Pancreas (tissue), 10 donors: ENCODE data around the gene EDEM2. TPM values are rescaled to one million over a fixed set of nuclear protein-coding genes. Genes with fewer than 3 reads are reported as not detected.
A peak's percentile ranks its signal among the peaks of the same experiment; 100 is the strongest.
"Not testable (repeated sequence)": the region's sequence is repeated elsewhere in the genome, so short reads cannot be mapped to it uniquely, and the experiment has no call there.

Source experiments
- ATAC-seq, 4 donors: fragments of 200-7000 bp; cut with Tn5 transposase; one replicate each; pipeline versions ENCODE4 v1.8.0 to v1.9.1; 2020; ENCODE audit warnings: mild to moderate bottlenecking in 4 of 4, moderate library complexity in 4 of 4
- DNase-seq, 6 donors: peaks; one replicate each; pipeline ENCODE4 v3.0.0-alpha.2; 2020
- FAIRE-seq: peaks from 2 replicates; lab custom pipeline; 2012; peaks lifted over from hg19 to GRCh38; lab: Jason Lieb, UNC
- H3K27ac ChIP-seq, 4 donors: fragments of 200-600 bp; sonication (generic); 1 replicate in 3 of 4; 2 replicates in 1 of 4; pipeline versions ENCODE4 v1.5.0 to v1.8.0; 2020
- H3K27me3 ChIP-seq, 4 donors: fragments of 200-600 bp; one replicate each; pipeline ENCODE4 v1.8.0; 2021
- H3K36me3 ChIP-seq, 3 donors: fragments of 200-600 bp; sonication (generic) in 1 of 3; one replicate each; pipeline versions ENCODE4 v1.5.0 to v1.8.0; 2020 to 2021
- H3K4me1 ChIP-seq, 3 donors: fragments of 200-600 bp; one replicate each; pipeline ENCODE4 v1.8.0; 2021
- H3K4me3 ChIP-seq, 4 donors: fragments of 200-600 bp; sonication (generic) in 2 of 4; one replicate each; pipeline versions ENCODE4 v1.5.0 to v1.8.0; 2020 to 2021
- H3K9me3 ChIP-seq, 4 donors: fragments of 200-600 bp; one replicate each; pipeline ENCODE4 v1.8.0; 2021
- WGBS, 2 donors: extraction: QIAGEN DNeasy Blood & Tissue Kit; methylation state at CpG; one replicate each; pipeline ENCODE4 v1.1.7; 2013; 5-methylcytosine and 5-hydroxymethylcytosine counted together
- intact Hi-C, 3 donors: fragments of 100-400 bp; cut with DNase I; formaldehyde crosslinking; loops; one replicate each; pipeline versions ENCODE4 v1.11.1 to v1.14.2; 2022
- polyA plus RNA-seq, 2 donors: library from polyadenylated mRNA; stranded (reverse); fragments of 200-250 nt; gene quantifications; one replicate each; pipeline ENCODE4 v1.2.3, GENCODE V29; 2013
- total RNA-seq, 6 donors: library from RNA; stranded (reverse); fragmentation: NEBNext Ultra II Directional in 4 of 6; extraction: Animal tissue kit (Norgen Biotek cat#: 25700) in 4 of 6; gene quantifications; one replicate each; pipeline versions ENCODE4 v1.2.1 to v1.2.4, GENCODE V29; 2021 to 2023
- TF ChIP-seq, protein P1 (sequence below), 4 donors: fragments of 200-600 bp; sonication (generic) in 3 of 4; IDR thresholded peaks; one replicate each; pipeline versions ENCODE4 v1.5.0 to v1.8.0; 2021; ENCODE audit warnings: antibody characterized with exemption in 4 of 4
- donor health status: healthy with polysubstance abuse.
- donor health status: DM: no; HTN: no; CAD: no; lungs with moderate emphysema.
- donor health status: DM: no; HTN: no; CAD: no.
- donor health status: control.
- donor health status: control.
- donor health status: Bipolar disorder and iron deficiency.
- donor health status: DM: yes; HTN: yes; CAD: no.
- donor health status: DM: no; HTN: no; CAD: no.
- donor health status: DM: no; HTN: no; CAD: no.
- donor health status: DM: yes; HTN: yes; CAD: no.

EDEM2 gene
- total and polyA plus RNA-seq, 8 donors = 12.5 to 31.5 (median 17.4) TPM

DNA sequence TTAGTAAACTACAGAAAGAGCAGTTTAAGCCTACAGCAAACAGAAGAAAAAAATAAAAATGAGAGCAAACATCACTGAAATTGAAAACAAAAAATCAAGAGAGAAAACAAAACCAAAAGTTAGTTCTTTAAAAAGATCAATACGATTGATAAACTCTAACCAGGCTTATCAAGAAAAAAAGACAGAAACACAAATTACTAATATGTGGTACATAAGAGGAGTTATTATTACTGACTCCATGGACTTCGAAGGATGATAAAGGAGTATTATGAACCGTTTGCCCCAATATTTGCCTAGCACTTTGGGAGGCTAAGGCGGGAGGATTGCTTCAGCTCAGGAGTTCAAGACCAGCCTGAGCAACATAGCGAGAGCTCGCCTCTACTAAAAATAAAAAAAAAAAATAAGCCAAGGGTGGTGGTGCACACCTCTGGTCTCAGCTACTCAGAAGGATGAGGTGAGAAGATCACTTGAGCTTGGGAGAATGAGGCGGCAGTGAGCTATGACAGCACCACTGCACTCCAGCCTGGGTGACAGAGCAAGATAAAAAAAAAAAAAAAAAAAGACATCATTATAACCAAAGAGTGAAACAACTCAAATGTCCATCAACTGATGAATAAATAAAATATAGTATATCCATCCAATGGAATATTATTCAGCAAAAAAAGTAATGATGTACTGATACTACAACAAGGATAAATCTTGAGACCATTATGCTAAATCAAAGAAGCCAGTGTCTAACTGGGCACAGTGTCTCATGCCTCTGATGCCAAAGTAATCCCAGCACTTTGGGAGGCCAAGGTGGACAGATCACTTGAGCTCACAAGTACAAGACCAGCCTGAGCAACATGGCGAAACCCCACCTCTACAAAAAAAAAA lies 67.4 kb downstream of the EDEM2 start:
- no peak for DNase-seq
- FAIRE-seq = no peak
- H3K4me1 ChIP-seq = peaks cover 0 to 10% (median 0%) of the 10 kb centered on the region in 3 donors
- H3K27ac ChIP-seq = no peak overlapping the region
- ATAC-seq = peak in 2 of 4 donors; percentile 13 to 40
- TF ChIP-seq, protein P1, sequence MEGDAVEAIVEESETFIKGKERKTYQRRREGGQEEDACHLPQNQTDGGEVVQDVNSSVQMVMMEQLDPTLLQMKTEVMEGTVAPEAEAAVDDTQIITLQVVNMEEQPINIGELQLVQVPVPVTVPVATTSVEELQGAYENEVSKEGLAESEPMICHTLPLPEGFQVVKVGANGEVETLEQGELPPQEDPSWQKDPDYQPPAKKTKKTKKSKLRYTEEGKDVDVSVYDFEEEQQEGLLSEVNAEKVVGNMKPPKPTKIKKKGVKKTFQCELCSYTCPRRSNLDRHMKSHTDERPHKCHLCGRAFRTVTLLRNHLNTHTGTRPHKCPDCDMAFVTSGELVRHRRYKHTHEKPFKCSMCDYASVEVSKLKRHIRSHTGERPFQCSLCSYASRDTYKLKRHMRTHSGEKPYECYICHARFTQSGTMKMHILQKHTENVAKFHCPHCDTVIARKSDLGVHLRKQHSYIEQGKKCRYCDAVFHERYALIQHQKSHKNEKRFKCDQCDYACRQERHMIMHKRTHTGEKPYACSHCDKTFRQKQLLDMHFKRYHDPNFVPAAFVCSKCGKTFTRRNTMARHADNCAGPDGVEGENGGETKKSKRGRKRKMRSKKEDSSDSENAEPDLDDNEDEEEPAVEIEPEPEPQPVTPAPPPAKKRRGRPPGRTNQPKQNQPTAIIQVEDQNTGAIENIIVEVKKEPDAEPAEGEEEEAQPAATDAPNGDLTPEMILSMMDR (IDR thresholded peaks at IDR 0.05) = no peak
- H3K27me3 ChIP-seq = no peaks in the 10 kb centered on the region
- no peak overlapping the region for H3K4me3 ChIP-seq
- H3K36me3 ChIP-seq = peaks cover 3 to 12% (median 10%) of the 10 kb centered on the region in 3 donors
- intact Hi-C loops = no loop called here
- no peaks in the 10 kb centered on the region for H3K9me3 ChIP-seq
- 76 to 80% methylated on average over 8 of the region's 8 CpGs for WGBS, 2 donors

DNA sequence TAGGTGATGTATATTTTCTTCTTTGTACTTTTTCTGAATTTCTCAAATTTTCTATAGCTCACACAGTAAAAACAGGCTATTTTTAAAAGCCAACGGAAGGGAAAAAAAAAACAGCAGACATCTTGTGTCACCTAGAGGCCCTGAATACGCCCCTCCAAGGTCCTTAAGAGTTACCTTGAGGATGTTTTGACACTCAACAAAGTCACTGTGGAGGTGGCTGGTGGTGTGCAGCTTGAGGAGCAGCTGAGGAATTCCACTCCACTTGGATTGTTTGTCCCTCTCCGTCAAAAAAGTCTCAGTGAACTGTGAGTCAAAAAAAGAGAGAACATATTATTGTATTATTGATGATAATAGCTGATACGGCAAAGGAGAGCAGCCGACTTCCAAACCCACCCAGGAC lies 69.3 kb downstream of the EDEM2 start:
- no peak for FAIRE-seq
- no peak for ATAC-seq

DNA sequence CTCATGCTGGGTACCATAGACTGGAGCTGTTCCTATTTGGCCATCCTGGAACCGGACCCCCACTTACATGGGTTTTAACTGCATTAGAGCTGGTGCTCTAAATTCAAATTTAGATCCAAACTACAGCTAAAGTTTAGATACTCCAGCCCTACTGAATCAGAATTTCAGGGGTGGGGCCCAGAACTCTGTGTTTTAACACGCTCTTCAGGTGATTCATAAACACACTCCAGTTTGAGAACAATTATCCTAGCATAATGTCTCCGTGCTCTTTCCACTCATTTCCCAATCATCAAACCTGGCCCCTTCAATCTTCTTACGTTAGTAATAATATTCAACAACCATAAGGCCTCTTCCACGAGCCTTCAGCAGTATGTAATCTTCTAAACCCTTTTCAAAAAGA lies 69.8 kb downstream of the EDEM2 start:
- Histone ChIP-seq H3K4me3 (no peak overlapping the region), H3K27me3 (no peaks in the 10 kb centered on the region), H3K9me3 (no peaks in the 10 kb centered on the region), H3K27ac (no peak overlapping the region), H3K36me3 (peaks cover 3 to 12% (median 10%) of the 10 kb centered on the region in 3 donors), H3K4me1 (peaks cover 0 to 9% (median 0%) of the 10 kb centered on the region in 3 donors)
- FAIRE-seq (no peak), ATAC-seq (no peak), DNase-seq (no peak)
- TF ChIP-seq, protein P1 (IDR thresholded peaks at IDR 0.05) = no peak
- WGBS, 2 donors = 98 to 99% methylated on average over 5 of the region's 5 CpGs
- intact Hi-C loops = no loop called here

More for the DNA sequence above, 69.3 kb downstream of the EDEM2 start:
- H3K27me3 ChIP-seq = no peaks in the 10 kb centered on the region
- peaks cover 0 to 9% (median 0%) of the 10 kb centered on the region in 3 donors for H3K4me1 ChIP-seq
- H3K9me3 ChIP-seq = no peaks in the 10 kb centered on the region
- no peak for DNase-seq
- peaks cover 3 to 12% (median 10%) of the 10 kb centered on the region in 3 donors for H3K36me3 ChIP-seq
- 94 to 97% methylated on average over 5 of the region's 5 CpGs for WGBS, 2 donors
- TF ChIP-seq, protein P1 (IDR thresholded peaks at IDR 0.05) = no peak
- H3K4me3 ChIP-seq = no peak overlapping the region
- intact Hi-C loops = no loop called here
- H3K27ac ChIP-seq = no peak overlapping the region

DNA sequence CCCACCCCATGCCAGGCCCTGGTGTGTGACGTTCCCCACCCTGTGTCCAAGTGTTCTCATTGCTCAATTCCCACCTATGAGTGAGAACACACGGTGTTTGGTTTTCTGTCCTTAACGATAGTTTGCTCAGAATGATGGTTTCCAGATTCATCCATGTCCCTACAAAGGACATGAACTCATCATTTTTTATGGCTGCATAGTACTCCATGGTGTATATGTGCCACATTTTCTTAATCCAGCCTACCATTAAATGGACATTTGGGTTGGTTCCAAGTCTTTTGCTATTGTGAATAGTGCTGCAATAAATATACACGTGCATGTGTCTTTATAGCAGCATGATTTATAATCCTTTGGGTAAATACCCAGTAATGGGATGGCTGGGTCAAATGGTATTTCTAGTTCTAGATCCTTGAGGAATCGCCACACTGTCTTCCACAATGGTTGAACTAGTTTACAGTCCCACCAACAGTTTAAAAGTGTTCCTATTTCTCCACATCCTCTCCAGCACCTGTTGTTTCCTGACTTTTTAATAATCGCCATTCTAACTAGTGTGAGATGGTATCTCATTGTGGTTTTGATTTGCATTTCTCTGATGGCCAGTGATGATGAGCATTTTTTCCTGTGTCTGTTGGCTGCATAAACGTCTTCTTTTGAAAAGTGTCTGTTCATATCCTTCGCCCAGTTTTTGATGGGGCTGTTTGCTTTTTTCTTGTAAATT lies 75.5 kb downstream of the EDEM2 start:
- ATAC-seq, FAIRE-seq, H3K27me3 ChIP-seq, H3K4me1 ChIP-seq, H3K4me3 ChIP-seq, H3K36me3 ChIP-seq, H3K27ac ChIP-seq, intact Hi-C loops, DNase-seq, H3K9me3 ChIP-seq: not testable (repeated sequence)
- WGBS, 2 donors = 94 to 96% methylated on average over 7 to 8 of the region's 8 CpGs

DNA sequence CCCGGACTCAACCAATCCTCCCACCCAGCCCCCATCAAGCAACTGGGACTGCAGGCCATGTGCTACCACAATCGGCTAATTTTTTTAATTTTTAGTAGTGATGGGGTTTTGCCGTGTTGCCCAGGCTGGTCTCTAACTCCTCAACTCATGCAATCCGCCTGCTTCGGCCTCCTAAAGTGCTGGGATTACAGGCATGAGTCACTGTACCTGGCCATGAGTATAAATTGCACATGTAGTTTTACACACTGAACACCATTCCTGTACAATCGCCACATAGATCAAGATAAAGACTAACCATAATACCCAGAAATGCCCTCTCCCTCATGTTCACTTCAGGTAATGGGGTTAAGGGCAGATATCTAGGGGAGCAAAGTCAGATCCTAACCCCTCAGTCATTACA lies 80.9 kb downstream of the EDEM2 start:
- intact Hi-C loops = no loop called here
- TF ChIP-seq, protein P1 (IDR thresholded peaks at IDR 0.05) = no peak

More for the DNA sequence above, 80.9 kb downstream of the EDEM2 start:
- Histone ChIP-seq H3K27me3 (no peaks in the 10 kb centered on the region), H3K36me3 (no peaks in the 10 kb centered on the region), H3K9me3 (no peaks in the 10 kb centered on the region), H3K27ac (no peak overlapping the region), H3K4me3 (no peak overlapping the region), H3K4me1 (no peaks in the 10 kb centered on the region)
- DNase-seq (no peak), ATAC-seq (no peak), FAIRE-seq (no peak)
- 87 to 88% methylated on average over 6 of the region's 6 CpGs for WGBS, 2 donors
